Heart right ventricle (tissue), 16 donors: ENCODE measurements around the gene TSSK3. TPM values are rescaled to one million over a fixed set of nuclear protein-coding genes. Genes with fewer than 3 reads are reported as not detected.
A peak's percentile ranks its signal among the peaks of the same experiment; 100 is the strongest.

Source experiments
- ATAC-seq, 8 donors: fragments of 200-7000 bp; cut with Tn5 transposase; one replicate each; pipeline ENCODE4 v1.9.1; 2020; ENCODE audit warnings: mild to moderate bottlenecking in 8 of 8, moderate library complexity in 8 of 8, moderate number of reproducible peaks in 1 of 8
- DNase-seq, 2 donors: peaks; one replicate each; pipeline ENCODE4 v3.0.0-alpha.2; 2020
- H3K27ac ChIP-seq, 10 donors: fragments of 200-600 bp; sonication (generic) in 2 of 10; one replicate each; pipeline versions ENCODE4 v1.5.0 to v1.8.0; 2020 to 2022; ENCODE audit warnings: mild to moderate bottlenecking in 3 of 10
- H3K27me3 ChIP-seq, 7 donors: fragments of 200-600 bp; one replicate each; pipeline ENCODE4 v1.8.0; 2021 to 2022; ENCODE audit warnings: mild to moderate bottlenecking in 2 of 7
- H3K36me3 ChIP-seq, 9 donors: fragments of 200-600 bp; sonication (generic) in 1 of 9; one replicate each; pipeline versions ENCODE4 v1.5.0 to v1.8.0; 2020 to 2022; ENCODE audit warnings: mild to moderate bottlenecking in 2 of 9
- H3K4me1 ChIP-seq, 9 donors: fragments of 200-600 bp; sonication (generic) in 1 of 9; one replicate each; pipeline versions ENCODE4 v1.5.0 to v1.8.0; 2020 to 2022; ENCODE audit warnings: mild to moderate bottlenecking in 4 of 9
- H3K4me3 ChIP-seq, 10 donors: fragments of 200-600 bp; sonication (generic) in 2 of 10; one replicate each; pipeline versions ENCODE4 v1.5.0 to v1.8.0; 2020 to 2022; ENCODE audit warnings: mild to moderate bottlenecking in 7 of 10, moderate library complexity in 2 of 10
- H3K9me3 ChIP-seq, 11 donors: fragments of 200-600 bp in 10 of 11; sonication (generic) in 2 of 11; one replicate each; pipeline versions ENCODE4 v1.5.0 to v1.8.0; 2013 to 2022; ENCODE audit warnings: mild to moderate bottlenecking in 2 of 11, control low read depth in 1 of 11, moderate library complexity in 1 of 11
- WGBS, 2 donors: extraction: QIAGEN DNeasy Blood & Tissue Kit; methylation state at CpG; one replicate each; pipeline ENCODE4 v1.1.7; 2013; ENCODE audit warnings: inconsistent platforms in 1 of 2; 5-methylcytosine and 5-hydroxymethylcytosine counted together
- intact Hi-C, 10 donors: fragments of 100-400 bp; cut with DNase I; formaldehyde crosslinking; loops; one replicate each; pipeline versions ENCODE4 v1.11.1 to v1.14.2; 2022
- polyA plus RNA-seq, 2 donors: library from polyadenylated mRNA; stranded (reverse); fragments of 200-250 nt; gene quantifications; one replicate each; pipeline ENCODE4 v1.2.3, GENCODE V29; 2013
- total RNA-seq, 10 donors: library from RNA; stranded (reverse); fragmentation: NEBNext Ultra II Directional in 3 of 10; extraction: Animal tissue kit (Norgen Biotek cat#: 25700) in 3 of 10; gene quantifications; one replicate each; pipeline versions ENCODE4 v1.2.1 to v1.2.4, GENCODE V29; 2021 to 2023
- TF ChIP-seq, protein P1 (sequence below), 9 donors: fragments of 200-600 bp; sonication (generic) in 2 of 9; IDR thresholded peaks; one replicate each; pipeline versions ENCODE4 v1.5.0 to v1.8.0; 2021 to 2022; ENCODE audit warnings: antibody characterized with exemption in 9 of 9, mild to moderate bottlenecking in 5 of 9, moderate library complexity in 1 of 9
- donor health status: Arrhythmogenic right ventricular cardiomyopathy.
- donor health status: ischemic (EF 13 %, LVEDD 7.1; RV severe dilation, severe dysfunction).
- donor health status: healthy with polysubstance abuse.
- donor health status: DM: no; HTN: yes; CAD: no.
- donor health status: DM: no; HTN: no; CAD: no.
- donor health status: ischemic (EF 25% LVEDD 6.9; RV normal size, moderate dysfunction).
- donor health status: ischemic (EF 25% LVEDD 5.7; RV mildly dilated, moderate dysfunction).
- donor health status: healthy.
- donor health status: DM: yes; HTN: yes; CAD: no.
- donor health status: Ischemic cardiomyopathy.
- donor health status: ischemic (EF 35%, LVEDD 5.7; RV mildly dilated, moderate dysfunction).
- donor health status: nonischemic (EF 11% LVEDD 7.7; RV severe dilation, severe dysfunction).
- donor health status: DM: yes; HTN: yes; CAD: no.
- donor health status: PGD.
- donor health status: ischemic (EF 29% LVEDD 5.4; RV normal size, mild dysfunction).
- donor health status: nonischemic (EF 23%, LVEDD 6.1; RV moderate dilation, normal function).

The TSSK3 gene
- total and polyA plus RNA-seq, 12 donors, result 0.10 to 5.8 (median 1.7) TPM

DNA sequence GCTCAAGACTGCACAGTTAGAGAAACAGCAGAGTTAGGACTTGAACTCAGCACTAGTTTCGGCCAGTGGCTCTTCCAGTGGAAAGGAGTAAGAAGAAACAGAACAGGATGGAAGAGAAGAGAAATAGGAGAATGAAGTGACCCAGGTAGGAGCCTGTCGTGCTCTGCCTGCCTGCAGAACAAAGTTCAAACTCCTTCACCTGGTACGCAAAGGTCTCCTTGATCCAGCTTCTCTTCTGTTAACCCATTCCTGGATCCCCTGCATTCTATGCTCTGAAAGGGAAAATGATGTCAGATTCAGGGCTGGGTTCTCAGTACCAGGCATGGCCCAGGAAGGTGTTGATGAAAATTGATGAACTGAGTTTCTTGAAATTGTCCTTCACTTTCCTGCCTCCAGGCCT lies 3.9 kb upstream of the TSSK3 start:
- DNase-seq (no peak), ATAC-seq (no peak)
- Histone ChIP-seq H3K4me3 (no peak overlapping the region), H3K4me1 (peaks cover 14 to 35% (median 31%) of the 10 kb centered on the region in 9 donors), H3K27ac (no peak overlapping the region), H3K27me3 (peaks cover 0 to 18% (median 0%) of the 10 kb centered on the region in 7 donors), H3K36me3 (peaks cover 0 to 14% (median 0%) of the 10 kb centered on the region in 9 donors), H3K9me3 (no peaks in the 10 kb centered on the region)
- TF ChIP-seq, protein P1, sequence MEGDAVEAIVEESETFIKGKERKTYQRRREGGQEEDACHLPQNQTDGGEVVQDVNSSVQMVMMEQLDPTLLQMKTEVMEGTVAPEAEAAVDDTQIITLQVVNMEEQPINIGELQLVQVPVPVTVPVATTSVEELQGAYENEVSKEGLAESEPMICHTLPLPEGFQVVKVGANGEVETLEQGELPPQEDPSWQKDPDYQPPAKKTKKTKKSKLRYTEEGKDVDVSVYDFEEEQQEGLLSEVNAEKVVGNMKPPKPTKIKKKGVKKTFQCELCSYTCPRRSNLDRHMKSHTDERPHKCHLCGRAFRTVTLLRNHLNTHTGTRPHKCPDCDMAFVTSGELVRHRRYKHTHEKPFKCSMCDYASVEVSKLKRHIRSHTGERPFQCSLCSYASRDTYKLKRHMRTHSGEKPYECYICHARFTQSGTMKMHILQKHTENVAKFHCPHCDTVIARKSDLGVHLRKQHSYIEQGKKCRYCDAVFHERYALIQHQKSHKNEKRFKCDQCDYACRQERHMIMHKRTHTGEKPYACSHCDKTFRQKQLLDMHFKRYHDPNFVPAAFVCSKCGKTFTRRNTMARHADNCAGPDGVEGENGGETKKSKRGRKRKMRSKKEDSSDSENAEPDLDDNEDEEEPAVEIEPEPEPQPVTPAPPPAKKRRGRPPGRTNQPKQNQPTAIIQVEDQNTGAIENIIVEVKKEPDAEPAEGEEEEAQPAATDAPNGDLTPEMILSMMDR (IDR thresholded peaks at IDR 0.05), result no peak
- 82 to 89% methylated on average over 3 of the region's 3 CpGs for WGBS, 2 donors
- intact Hi-C loops, result no loop called here

DNA sequence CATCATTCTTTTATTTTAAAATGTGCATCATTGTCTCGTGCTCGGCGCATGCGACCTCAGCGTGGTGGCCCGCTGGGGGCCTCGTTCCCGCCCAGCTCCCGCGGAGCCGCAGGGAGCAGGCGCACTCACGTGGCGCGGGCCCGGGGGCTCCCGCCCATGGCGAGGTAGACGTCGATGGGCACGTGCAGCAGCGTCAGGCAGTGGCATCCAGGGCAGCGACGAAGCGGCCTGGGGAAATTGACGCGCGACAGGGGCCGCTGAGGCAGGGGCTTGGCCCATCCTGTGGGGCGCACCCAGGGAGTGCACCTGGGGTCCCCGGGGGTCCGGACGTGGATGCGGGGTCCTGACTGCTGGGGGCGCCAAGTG lies 1.0 kb upstream of the TSSK3 start:
- peak overlapping the region; percentile 4 to 54 (median 48) for H3K4me3 ChIP-seq
- 57 to 62% methylated on average over 35 of the region's 35 CpGs for WGBS, 2 donors
- H3K27me3 ChIP-seq, result peaks cover 0 to 18% (median 0%) of the 10 kb centered on the region in 7 donors
- TF ChIP-seq, protein P1 (IDR thresholded peaks at IDR 0.05), result no peak
- no peak for DNase-seq
- intact Hi-C loops, result no loop called here
- no peaks in the 10 kb centered on the region for H3K9me3 ChIP-seq
- H3K27ac ChIP-seq, result peak overlapping the region in 4 of 10 donors; percentile 22 to 67 (median 40)
- H3K36me3 ChIP-seq, result peaks cover 0 to 38% (median 10%) of the 10 kb centered on the region in 9 donors
- ATAC-seq, result peak in 3 of 8 donors; percentile 2 to 33 (median 6)
- H3K4me1 ChIP-seq, result peaks cover 7 to 23% (median 16%) of the 10 kb centered on the region in 9 donors

DNA sequence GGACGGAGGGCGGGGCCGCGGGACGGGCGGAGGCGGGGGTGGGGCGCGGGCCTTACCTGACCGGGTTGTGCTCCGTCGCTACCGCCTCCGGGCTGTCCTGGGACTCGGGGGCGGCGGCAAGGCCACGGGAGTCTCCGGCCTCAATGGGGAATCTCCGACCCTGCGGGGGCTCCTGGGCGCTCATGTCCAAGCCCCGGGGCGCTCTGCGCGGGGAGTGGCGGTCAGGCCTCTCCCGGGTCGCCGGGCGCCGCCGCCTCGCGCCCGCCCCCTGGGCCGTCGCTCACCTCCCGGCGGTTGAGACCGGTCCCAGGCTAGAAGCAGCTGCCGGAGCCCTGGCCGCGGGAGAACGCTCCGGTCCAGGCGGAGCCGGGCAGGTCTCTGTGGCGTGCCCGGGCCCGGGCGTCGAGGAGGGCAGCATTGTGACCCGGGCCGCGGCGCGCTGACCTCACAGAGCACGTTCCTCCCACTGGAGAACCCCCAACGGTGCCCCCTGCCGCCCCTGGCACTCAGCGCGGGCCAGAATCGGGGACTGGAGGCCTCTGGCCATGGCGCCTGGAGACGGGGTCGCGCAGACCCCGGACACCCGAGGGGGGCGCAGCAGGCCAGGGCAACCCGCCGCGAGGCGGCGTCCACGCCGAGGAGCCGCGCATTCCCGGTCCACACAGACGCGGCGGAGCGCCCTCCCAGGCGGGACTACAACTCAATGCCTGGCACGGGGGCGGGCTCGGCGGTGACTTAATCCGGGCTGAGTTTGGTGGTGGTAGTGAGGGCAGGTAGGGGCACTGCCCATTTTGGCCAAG lies 465 bp upstream of the TSSK3 start:
- H3K27me3 ChIP-seq, result peaks cover 0 to 18% (median 0%) of the 10 kb centered on the region in 7 donors
- peaks cover 0 to 44% (median 15%) of the 10 kb centered on the region in 9 donors for H3K36me3 ChIP-seq
- 3% methylated on average over 90 to 91 of the region's 91 CpGs for WGBS, 2 donors
- DNase-seq, result peak; percentile 57 to 67
- peaks cover 7 to 23% (median 16%) of the 10 kb centered on the region in 9 donors for H3K4me1 ChIP-seq
- H3K27ac ChIP-seq, result peak overlapping the region in 7 of 10 donors; percentile 12 to 67 (median 56)
- peak; percentile 74 to 84 (median 78) for ATAC-seq
- no peaks in the 10 kb centered on the region for H3K9me3 ChIP-seq
- intact Hi-C loops, result no loop called here
- peak overlapping the region; percentile 4 to 54 (median 48) for H3K4me3 ChIP-seq
- TF ChIP-seq, protein P1 (IDR thresholded peaks at IDR 0.05), result peak in 8 of 9 donors; percentile 12 to 71 (median 50)

DNA sequence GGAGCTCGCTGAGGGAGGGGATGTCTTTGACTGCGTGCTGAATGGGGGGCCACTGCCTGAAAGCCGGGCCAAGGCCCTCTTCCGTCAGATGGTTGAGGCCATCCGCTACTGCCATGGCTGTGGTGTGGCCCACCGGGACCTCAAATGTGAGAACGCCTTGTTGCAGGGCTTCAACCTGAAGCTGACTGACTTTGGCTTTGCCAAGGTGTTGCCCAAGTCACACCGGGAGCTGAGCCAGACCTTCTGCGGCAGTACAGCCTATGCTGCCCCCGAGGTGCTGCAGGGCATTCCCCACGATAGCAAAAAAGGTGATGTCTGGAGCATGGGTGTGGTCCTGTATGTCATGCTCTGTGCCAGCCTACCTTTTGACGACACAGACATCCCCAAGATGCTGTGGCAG lies 1.4 kb downstream of the TSSK3 start:
- Histone ChIP-seq H3K4me3 (no peak overlapping the region), H3K36me3 (peaks cover 0 to 62% (median 34%) of the 10 kb centered on the region in 9 donors), H3K9me3 (no peaks in the 10 kb centered on the region), H3K27me3 (peaks cover 0 to 18% (median 0%) of the 10 kb centered on the region in 7 donors), H3K27ac (no peak overlapping the region), H3K4me1 (peaks cover 7 to 19% (median 16%) of the 10 kb centered on the region in 9 donors)
- TF ChIP-seq, protein P1 (IDR thresholded peaks at IDR 0.05), result no peak
- no peak for DNase-seq
- no peak for ATAC-seq
- 92 to 94% methylated on average over 12 of the region's 12 CpGs for WGBS, 2 donors
- intact Hi-C loops, result no loop called here
